HG02763 (cell line): ENCODE results near the gene TBC1D28.
"Not testable (repeated sequence)": the region's sequence is repeated elsewhere in the genome, so short reads cannot be mapped to it uniquely, and the experiment has no call there.

Source experiments
- ATAC-seq: cut with Tn5 transposase; IDR thresholded peaks from one replicate; pipeline ENCODE4 v1.9.1; 2021; ENCODE audit warnings: mild to moderate bottlenecking, moderate library complexity; ENCODE audit not compliant: unreplicated experiment

Gene TBC1D28

DNA sequence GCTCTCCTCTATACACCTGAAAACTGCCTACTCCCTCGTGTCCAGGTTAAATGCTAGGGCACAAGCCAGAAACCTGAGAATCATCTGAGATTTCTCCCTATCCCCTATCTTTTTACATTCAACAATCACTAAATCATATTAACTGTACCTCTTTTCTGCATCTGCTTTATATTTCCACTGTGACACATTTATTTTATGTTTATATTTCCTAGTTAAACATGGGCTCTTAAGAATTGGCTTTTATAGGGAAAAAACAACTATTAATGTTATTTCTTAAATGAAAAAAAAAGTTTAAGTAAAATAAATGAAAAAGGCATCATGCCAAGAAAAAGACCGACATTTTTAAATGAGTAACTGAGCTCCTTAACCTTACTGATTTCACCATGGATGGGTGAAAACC lies 26.6 kb downstream of the TBC1D28 start:
- not testable (repeated sequence) for ATAC-seq

DNA sequence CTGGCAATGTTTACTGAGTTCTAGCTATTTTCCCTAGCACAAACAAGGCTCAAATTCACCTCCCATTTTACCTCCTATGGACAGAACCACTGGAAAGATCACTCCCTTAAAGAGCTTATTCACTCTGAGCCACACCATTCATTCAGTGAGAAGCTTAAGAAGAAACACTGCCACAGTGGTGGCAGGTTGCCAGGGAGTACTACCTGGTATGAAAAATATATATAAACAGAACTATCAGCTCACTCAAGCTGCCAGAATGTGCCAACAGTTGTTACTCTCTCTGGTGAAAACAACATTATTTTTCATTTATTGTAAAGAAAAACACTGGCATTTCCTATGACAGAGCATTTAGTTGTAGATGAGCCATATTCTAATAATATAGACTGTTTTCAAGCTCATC lies 31.2 kb downstream of the TBC1D28 start:
- not testable (repeated sequence) for ATAC-seq

DNA sequence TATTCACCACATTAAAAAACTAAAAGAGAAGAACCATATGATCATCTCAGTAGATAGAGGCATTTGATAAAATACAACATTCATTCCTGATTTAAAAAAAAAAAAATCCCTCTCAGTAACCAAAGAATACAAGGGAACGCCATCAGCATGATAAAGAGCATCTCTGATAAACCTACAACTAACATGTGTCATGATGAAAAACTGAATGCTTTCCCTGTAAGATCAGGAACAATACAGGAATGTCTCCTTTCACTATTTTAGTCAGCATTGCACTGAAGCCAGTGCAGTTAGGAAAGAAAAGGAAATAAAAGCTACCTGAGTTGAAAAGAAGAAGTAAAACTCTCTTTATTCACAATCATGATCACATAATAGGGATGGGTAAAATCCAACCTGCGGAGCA lies 51.1 kb downstream of the TBC1D28 start:
- not testable (repeated sequence) for ATAC-seq
